CD4-positive, alpha-beta T cell treated with Interferon alpha-2 for 1 hour (primary cell): ENCODE measurements around the gene SIGLEC14.
A peak's percentile ranks its signal among the peaks of the same experiment; 100 is the strongest.

Experiments used
- DNase-seq, 2 donors: peaks; one replicate each; pipeline ENCODE4 v3.0.0-alpha.2; 2020 to 2022

Gene SIGLEC14, protein sequence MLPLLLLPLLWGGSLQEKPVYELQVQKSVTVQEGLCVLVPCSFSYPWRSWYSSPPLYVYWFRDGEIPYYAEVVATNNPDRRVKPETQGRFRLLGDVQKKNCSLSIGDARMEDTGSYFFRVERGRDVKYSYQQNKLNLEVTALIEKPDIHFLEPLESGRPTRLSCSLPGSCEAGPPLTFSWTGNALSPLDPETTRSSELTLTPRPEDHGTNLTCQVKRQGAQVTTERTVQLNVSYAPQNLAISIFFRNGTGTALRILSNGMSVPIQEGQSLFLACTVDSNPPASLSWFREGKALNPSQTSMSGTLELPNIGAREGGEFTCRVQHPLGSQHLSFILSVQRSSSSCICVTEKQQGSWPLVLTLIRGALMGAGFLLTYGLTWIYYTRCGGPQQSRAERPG

DNA sequence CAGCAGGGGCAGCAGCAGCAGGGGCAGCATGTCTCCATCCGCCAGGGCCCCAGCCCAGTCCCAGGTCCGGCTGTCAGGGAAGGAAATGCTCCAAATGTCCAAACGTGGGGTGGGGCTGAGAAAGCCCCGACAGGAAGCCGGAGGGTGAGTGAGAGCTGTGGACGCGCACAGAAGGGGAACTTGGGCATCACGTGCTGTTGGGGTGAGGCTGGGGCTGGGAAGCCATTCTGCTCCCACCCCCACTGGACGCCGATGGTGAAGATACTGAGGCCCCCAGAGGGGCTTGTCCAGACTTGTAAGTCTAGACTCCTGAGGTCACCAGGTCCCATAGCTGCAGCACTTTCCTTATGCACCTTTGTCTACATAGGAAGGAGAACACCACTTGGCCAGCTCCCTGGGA lies at the start of gene SIGLEC14:
Gene SIGLEC14 (minus strand): TSS at position 96 of the 400 bp plus-strand sequence. CDS start 66 bp downstream, at position 30.
- DNase-seq = peak in 1 of 2 donors; percentile 27

DNA sequence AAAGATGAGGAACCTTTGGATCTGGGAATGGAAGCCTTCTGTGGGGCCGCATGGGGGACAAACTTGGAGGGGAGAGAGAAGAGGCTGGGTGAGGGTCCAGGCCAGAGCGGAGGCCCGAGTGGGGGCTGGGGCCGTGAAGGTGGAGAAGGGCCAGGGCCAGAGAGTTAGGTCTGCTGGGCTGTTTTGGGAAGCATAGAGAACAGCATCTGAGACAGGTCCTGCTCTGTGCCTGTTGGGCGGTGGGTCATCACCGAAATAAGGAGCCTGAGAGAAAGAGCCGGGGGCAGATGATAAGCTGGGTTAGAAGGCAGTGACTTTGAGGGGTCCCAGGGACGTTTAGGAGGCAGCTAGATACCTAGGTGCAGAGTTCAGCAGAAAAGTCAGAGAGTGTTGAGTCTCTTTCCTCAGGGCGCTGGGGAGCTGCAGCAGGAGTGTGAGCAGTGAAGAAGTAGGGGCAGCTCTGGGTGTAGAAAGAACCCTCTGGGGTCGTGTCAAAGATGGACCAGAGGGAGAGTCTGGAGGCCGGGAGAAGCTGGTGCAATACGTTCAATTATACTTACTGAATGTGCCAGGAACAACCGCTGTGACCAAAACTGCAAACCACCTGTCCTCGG lies 49.2 kb upstream of the SIGLEC14 start:
- DNase-seq = no peak

GRCh38 chr19:51695088-51695487 lies 48.5 kb upstream of the SIGLEC14 start:
- DNase-seq = no peak

- no peak for DNase-seq
Measured at GRCh38 chr19:51694318-51695085, 47.9 kb upstream of the SIGLEC14 start.

GRCh38 chr19:51693819-51694218 lies 47.2 kb upstream of the SIGLEC14 start:
- no peak for DNase-seq

DNA sequence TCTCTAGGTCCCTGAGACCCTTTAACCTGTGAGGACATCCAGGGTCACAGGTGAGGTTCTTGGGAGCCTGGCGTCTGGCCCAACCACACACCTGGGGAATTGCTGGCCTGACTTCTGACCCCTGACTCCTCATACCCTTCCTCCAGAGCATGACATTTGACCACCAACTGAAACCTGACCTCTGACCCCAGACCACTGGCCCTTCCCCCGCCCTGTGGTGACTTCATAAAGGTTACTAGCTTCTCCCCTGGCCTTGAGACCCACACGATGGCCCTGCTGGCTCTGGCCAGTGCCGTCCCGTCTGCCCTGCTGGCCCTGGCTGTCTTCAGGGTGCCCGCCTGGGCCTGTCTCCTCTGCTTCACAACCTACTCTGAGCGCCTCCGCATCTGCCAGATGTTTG lies 46.6 kb upstream of the SIGLEC14 start, which contains the start of gene SPACA6:
Gene SPACA6 (plus strand): TSS at position 71 of the 400 bp plus-strand sequence. CDS start 197 bp downstream, at position 268.
- no peak for DNase-seq

DNA sequence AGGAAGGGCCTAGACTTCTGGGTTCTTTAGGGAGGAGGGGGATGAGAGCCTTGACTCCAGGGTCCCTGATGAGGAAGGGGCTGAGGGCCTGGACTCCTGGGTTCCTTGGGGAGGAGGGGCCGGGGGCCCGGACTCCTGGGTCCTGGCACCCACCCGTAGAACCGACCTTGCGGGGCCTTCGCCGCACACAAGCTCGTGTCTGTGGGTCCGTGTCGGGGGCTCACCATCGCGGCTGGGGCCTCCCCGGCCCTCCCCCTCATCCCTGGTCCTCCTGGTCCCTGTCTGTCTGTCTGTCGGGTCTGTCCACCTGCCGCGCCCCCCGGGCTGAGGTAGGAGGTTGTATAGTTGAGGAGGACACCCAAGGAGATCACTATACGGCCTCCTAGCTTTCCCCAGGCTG lies 45.8 kb upstream of the SIGLEC14 start:
- no peak for DNase-seq

GRCh38 chr19:51691584-51692428 lies 45.2 kb upstream of the SIGLEC14 start:
- DNase-seq = no peak

- no peak for DNase-seq
Measured at GRCh38 chr19:51691074-51691583, 44.5 kb upstream of the SIGLEC14 start.

- DNase-seq = peak; percentile 83 to 85
Measured at GRCh38 chr19:51690454-51691073, 43.9 kb upstream of the SIGLEC14 start.

DNA sequence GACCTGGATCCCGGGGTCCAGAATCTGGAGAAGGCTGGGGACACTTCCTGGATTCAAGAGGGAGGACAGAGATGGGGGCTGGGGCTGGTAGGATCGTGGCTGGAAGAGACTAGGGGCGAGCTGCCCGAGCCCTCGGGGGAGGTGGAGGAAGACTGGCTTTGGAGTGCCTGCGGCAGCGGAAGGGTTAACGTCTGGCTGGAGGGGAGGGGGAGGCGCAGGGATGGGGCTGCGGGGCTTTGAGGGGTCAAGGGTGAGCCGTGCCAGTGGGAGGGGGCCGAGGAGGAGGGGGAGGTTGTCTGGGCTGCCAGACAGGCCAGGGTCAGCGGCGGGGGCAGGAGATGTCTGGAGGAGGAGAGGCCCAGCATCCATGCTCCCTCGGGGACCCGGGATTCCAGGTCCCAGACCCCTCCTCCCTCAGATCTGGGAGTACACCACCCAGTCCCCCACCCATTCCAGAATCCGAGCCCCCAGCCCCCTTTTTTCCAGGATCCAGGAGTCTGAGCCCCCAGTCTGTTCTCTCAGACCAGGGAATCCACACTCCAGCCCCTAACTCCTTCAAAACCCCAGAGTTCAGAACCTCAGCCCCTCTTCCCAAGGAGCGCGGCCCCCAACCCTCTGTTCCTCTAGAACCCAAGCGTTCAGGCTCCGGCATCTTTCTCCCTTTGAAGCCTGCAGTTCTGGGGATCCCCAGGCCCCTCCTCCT lies 43.3 kb upstream of the SIGLEC14 start:
- DNase-seq = no peak

DNA sequence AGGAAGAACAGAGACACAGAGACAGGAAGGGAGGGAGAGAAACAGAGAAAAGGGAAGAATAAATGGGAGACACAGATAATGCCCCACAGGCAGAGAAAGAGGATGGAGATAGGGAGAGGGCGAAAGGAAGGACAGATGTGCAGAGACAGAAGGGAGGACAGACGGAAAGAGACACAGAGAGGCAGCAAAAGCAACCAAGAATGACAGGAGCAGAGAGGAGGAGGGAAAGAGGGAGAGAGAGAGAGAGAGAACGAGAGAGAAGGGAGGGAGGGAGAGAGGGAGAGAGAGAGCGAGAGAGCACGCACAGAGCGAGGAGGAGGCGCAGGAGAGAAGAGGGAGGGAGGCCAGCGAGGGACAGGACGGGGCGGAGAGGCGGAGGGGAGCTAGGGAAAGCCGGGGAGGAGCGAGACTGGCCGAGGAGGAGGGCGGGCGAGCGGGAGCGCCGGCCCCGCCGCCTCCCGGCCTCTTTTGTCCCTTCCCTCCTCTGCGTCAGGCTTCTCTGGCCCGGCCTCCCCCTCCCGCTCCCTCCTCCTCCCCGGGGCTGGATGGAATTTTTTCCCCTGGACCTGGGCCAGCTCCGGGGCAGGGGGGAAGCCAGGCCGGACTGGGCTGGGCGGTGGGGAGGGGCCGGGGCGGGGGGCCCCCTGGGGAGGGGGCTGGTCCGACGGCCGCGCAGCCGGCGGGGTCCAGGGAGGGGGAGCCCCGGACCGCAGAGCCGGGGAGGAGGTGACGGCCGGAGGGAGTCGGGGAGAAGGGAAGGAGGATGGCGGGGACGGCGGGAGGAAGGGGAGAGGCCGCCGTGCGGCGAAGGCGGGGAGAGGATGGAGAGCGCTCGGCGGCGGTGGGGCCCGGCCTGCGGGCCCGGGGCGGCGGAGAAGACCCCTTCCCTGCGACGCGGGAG lies 42.3 kb upstream of the SIGLEC14 start:
- peak in 1 of 2 donors; percentile 22 for DNase-seq

DNA sequence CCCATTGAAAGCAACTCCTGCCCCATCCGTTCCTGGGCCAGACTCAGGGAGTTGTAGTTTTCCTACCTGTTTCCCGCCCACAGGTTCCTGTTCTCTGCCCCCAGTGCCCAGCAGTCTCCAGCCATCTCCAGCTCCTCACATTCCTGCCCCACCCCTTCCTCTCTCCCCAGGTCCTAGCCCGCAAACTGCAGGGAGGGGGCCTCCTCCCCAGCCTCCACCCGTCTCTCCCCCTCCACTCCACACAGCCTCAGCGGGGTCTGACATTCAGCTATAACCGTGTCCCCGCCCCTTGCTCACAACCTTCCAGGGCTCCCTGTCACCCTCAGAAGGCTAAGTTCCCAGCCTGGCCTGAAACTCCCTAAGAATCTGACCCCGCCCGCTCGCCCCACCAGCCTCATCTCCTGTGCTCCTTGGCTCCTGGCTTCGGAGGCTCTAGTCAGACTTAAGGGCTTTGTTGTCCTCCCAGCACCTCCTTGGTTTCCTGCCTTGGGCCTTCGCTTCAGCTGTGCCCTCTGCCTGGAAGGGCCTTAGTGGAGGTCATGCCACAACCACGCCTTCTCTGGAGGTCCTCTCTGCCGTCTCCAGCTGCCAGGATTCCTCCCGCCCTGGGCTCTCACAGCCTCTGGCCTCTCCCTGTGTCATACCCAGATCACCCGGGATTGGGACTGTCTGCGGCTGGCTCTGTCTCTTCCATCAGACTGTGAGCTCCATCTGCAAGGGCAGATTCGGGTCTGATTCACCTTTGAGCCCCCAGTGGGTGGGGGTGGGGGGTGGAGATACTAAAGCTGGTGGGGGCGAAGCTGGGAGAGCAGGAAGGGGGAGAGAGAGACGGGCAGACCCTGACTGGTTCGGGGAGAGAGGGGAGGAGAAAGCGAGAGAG lies 41.4 kb upstream of the SIGLEC14 start:
- DNase-seq = no peak

DNA sequence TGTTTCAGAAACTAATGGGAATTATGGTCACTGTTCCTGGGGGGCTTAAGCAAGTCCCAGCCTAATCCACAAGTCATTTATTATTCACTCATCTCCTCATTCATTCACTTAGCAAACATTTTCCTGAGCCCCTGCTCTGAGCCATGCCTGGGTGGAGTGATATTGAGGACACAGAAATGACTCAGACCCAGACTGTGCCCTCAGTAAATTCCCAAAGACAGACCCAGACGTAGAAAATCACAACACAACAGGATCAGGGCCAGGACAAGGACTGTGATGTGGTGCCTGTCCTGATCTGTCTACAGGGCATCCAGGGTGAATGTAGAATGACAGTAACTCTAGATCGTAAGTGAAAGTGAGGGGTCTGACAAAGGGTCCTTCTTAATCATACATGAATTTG lies 39.5 kb upstream of the SIGLEC14 start:
- no peak for DNase-seq

- DNase-seq = no peak
Measured at GRCh38 chr19:51681286-51681941, 34.8 kb upstream of the SIGLEC14 start.

- no peak for DNase-seq
Measured at GRCh38 chr19:51680474-51680873, 33.8 kb upstream of the SIGLEC14 start.

DNA sequence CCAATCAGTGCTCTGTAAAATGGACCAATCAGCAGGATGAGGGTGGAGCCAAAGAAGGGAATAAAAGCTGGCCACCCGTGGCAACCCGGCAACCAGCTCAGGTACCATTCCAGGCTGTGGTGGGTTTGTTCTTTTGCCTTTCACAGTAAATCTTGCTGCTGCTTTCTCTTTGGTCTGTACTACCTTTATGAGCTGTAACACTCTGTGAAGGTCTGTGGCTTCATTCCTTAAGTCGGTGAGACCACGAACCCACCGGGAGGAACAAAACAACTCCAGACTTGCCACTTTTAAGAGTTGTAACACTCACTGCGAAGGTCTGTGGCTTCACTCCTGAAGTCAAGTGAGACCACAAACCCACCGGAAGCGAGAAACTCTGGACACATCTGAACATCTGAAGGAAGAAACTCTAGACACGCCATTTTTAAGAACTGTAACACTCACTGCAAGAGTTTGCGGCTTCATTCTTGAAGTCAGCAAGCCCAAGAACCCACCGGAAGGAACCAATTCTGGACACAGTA lies 30.0 kb upstream of the SIGLEC14 start:
- DNase-seq = peak; percentile 38 to 40

DNA sequence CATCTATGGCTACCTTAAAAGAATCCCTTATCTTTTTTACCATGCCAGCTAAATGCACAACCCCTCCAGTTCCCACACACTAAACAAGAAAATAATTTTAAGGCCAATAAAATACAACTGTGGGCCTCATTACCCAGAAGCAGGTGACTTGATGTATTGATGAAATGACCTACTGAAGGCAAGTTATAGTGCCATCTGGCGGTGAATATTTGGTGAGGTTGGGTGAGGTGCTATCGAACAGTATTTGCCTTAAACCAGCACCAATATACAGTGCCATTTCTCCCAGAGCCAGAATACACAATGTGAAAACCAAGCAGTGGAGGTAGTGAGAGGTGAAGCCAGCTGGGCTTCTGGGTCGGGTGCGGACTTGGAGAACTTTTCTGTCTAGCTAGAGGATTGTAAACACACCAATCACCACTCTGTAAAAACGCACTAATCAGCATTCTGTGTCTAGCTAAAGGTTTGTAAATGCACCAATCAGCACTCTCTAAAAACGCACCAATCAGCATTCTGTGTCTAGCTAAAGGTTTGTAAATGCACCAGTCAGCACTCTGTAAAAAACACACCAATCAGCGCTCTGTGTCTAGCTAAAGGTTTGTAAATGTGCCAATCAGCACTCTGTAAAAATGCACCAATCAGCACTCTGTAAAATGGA lies 29.4 kb upstream of the SIGLEC14 start:
- DNase-seq = peak; percentile 25 to 36
